ENCODE data around the gene TANGO6. TPM values are rescaled to one million over a fixed set of nuclear protein-coding genes. Genes with fewer than 3 reads are reported as not detected.
"Not testable (repeated sequence)": the region's sequence is repeated elsewhere in the genome, so short reads cannot be mapped to it uniquely, and the experiment has no call there.

TANGO6 gene
- total RNA-seq, 2 donors from 2014 or later = 23.8 to 38.4 TPM

DNA sequence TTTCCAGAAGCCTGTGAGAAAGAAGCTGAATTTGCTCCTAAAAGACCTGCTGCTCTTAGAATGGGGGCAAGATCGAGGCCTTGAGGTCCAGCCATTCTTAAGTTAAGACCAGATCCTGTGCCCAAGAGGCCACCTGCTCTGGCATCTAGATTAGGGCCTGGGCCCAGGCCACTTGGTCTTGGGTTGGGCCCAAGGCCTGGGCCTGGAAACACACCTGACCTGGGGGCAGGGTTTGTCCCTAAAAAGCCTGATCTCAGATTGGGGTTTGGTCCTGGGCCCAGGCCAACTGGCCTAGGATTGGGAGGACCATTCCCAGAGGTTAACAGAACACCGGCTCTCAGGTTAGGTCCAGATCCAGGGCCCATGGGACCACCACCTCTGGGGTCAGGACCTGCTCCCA lies 276.2 kb downstream of the TANGO6 start:
- ATAC-seq (no peak), DNase-seq (ENCODE audit: low spot score in 2 of 2) (no peak)
- H3K27ac Mint-ChIP-seq = no peak overlapping the region
- peaks cover 5 to 22% of the 10 kb centered on the region in 2 donors for H3K36me3 Mint-ChIP-seq
- H3K9me3 Mint-ChIP-seq = no peaks in the 10 kb centered on the region

DNA sequence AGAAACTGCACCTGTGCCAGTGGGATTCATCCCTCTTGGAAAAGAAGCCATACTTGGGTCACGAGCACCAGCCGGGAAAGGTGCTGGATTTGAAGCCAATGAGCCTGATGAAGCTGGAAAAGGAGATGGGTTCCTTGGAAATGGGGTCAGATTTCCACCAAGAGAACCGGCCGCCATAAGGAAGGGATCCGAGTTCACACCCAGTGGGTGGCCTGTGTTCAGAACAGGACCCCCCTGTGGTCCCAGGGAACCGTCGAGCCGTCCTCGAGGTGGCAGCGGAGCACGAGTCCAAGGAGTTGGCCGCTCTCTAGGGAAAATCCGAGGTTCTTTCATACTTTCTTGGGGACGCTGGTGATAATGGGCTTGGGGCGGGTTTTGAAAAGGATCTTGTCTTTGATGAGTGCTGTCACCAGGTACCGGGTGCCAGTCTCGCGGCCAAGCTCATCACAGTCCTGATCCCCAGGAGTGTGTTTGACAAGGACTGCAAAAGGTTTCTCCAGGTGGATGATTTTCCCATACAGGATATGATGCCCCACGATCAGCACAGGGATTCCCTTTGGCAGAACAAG lies 276.8 kb downstream of the TANGO6 start:
- DNase-seq (ENCODE audit: low spot score in 2 of 2) = no peak
- peaks cover 5 to 22% of the 10 kb centered on the region in 2 donors for H3K36me3 Mint-ChIP-seq
- H3K9me3 Mint-ChIP-seq = no peaks in the 10 kb centered on the region
- H3K27ac Mint-ChIP-seq = no peak overlapping the region
- no peak for ATAC-seq

DNA sequence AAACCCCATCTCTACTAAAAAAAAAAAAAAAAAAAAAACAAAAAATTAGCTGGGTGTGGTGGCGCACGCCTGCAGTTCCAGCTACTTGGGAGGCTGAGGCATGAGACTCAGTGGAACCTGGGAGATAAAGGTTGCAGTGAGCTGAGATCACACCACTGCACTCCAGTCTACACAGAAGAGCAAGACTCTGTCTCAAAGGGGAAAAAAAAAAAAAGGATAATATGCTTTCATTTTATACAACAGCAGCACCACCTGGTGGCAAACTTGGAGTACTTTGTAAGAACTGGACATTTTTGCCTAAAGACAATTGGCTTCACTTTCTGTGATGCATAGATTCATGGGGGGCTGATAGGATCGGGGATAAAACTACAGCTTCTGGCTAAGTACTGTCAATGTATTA lies 280.6 kb downstream of the TANGO6 start:
- H3K36me3 Mint-ChIP-seq = peaks cover 0 to 16% of the 10 kb centered on the region in 2 donors
- peak; percentile 47 to 67 for ATAC-seq
- peak in 1 of 2 donors; percentile 53 for DNase-seq (ENCODE audit: low spot score in 2 of 2)
- H3K27ac Mint-ChIP-seq = no peak overlapping the region
- no peaks in the 10 kb centered on the region for H3K9me3 Mint-ChIP-seq

DNA sequence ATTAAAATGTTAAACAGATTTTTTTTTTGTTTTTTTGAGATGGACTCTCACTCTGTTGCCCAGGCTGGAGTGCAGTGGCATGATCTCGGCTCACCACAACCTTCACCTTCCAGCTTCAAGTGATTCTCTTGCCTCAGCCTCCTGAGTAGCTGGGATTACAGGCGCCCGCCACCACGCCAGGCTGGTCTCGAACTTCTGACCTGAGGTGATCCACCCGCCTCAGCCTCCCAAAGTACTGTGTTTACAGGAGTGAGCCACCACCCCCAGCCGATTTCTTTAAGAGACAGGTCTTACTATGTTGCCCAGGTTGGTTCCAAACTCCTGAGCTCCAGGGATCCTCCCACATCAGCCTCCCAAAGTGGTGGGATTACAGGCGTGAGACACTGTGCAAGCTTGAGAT lies 281.1 kb downstream of the TANGO6 start:
- H3K27ac Mint-ChIP-seq; DNase-seq (ENCODE audit: low spot score in 2 of 2); H3K9me3 Mint-ChIP-seq; ATAC-seq: not testable (repeated sequence)
- H3K36me3 Mint-ChIP-seq = peaks cover 0 to 16% of the 10 kb centered on the region in 2 donors

DNA sequence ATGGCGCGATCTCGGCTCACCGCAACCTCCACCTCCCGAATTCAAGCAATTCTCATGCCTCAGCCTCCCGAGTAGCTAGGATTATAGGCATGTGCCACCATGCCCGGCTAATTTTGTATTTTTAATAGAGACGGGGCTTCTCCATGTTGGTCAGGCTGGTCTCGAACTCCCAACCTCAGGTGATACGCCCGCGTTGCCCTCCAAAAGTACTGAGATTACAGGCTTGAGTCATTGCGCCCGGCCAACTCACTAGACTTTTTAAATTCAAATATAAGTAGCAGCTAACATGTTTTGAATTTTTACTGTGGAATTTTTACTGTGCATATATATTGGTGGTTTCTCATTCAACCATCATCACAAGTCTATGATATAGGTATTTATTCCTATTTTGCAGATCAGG lies 281.6 kb downstream of the TANGO6 start:
- DNase-seq (ENCODE audit: low spot score in 2 of 2); ATAC-seq; H3K9me3 Mint-ChIP-seq: not testable (repeated sequence)
- Mint-ChIP-seq H3K36me3 (peaks cover 0 to 16% of the 10 kb centered on the region in 2 donors), H3K27ac (peak overlapping the region in 1 of 2 donors; percentile 17)

DNA sequence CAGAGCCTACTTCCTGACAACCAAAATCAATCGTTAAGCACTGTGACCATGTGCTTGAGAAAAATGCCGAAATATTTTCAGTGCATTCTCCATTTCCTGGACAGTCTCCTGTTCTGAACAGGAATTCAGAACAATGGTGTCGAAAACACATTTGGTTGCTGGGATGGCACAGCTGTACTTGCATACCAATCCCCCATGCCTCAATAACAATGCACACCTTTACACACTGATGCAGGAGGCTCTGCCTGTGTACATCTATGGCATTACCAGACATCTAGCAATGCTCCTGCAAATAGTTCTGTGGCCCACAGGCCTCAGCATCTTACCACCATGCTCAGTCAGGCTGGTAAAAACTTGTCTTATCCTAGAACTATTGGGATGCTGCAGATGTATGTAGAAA lies 282.9 kb downstream of the TANGO6 start:
- DNase-seq (ENCODE audit: low spot score in 2 of 2) (no peak), ATAC-seq (no peak)
- H3K9me3 Mint-ChIP-seq = no peaks in the 10 kb centered on the region
- peaks cover 3 to 11% of the 10 kb centered on the region in 2 donors for H3K36me3 Mint-ChIP-seq
- H3K27ac Mint-ChIP-seq = no peak overlapping the region

DNA sequence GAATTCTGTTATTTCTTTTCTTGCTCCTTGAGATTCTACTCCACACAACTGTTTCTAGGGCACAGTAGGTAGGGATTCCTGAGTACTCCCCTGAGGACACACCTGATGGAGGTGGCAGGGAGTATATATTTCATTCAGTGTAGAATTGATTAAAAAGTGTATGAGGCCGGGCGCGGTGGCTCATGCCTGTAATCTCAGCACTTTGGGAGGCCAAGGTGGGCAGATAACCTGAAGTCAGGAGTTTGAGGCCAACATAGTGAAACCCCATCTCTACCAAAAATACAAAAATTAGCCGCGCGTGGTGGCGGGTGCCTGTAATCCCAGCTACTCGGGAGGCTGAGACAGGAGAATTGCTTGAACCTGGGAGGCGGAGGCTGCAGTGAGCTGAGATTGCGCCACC lies 283.5 kb downstream of the TANGO6 start:
- not testable (repeated sequence) for DNase-seq (ENCODE audit: low spot score in 2 of 2); H3K9me3 Mint-ChIP-seq; H3K27ac Mint-ChIP-seq; ATAC-seq
- H3K36me3 Mint-ChIP-seq = peaks cover 9 to 16% of the 10 kb centered on the region in 2 donors

DNA sequence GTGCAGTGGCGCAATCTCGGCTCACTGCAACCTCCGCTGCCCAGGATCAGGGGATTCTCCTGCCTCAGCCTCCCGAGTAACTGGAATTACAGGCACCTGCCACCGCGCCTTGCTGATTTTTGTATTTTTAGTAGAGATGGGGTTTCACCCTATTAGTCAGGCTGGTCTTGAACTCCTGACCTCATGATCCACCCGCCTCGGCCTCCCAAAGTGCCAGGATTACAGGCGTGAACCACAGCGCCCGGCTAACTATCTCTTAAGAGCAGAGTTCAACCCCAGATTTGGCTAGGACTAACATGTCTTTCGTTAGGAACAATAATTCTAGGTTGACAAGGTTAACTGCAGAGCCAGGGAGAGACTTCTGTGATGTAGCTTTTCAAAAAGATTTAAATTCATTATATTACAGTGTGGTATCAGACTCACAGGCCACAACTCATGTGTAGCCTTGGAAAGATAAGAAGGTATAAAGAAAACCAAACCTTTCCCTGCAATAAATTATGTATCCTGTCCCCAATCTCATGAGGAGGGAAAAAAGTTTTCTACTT lies 284.7 kb downstream of the TANGO6 start:
- H3K9me3 Mint-ChIP-seq = no peaks in the 10 kb centered on the region
- DNase-seq (ENCODE audit: low spot score in 2 of 2) = no peak
- peaks cover 13 to 23% of the 10 kb centered on the region in 2 donors for H3K36me3 Mint-ChIP-seq
- ATAC-seq = no peak
- peak overlapping the region in 1 of 2 donors; percentile 5 for H3K27ac Mint-ChIP-seq

DNA sequence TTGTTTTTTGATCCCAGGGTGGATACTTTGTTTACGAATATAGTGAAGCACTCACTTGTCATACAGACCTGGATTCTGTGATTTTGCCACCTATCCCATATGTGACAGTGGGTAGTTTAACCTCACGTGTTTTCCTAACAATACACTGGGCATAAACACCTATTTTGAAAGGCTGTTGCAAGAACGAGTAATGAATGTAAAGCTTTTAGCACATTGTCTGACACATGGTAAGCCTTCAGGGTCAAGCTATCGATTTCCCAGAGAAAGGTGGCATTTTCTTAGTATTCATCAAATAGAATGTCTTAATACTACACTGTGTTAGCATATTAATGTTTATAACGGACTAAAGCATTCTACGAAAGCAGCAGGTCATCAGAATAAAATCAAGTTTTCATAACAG lies 287.1 kb downstream of the TANGO6 start:
- no peak for DNase-seq (ENCODE audit: low spot score in 2 of 2)
- ATAC-seq = no peak
- H3K36me3 Mint-ChIP-seq = peaks cover 26 to 32% of the 10 kb centered on the region in 2 donors
- H3K27ac Mint-ChIP-seq = peak overlapping the region in 1 of 2 donors; percentile 94
- no peaks in the 10 kb centered on the region for H3K9me3 Mint-ChIP-seq

DNA sequence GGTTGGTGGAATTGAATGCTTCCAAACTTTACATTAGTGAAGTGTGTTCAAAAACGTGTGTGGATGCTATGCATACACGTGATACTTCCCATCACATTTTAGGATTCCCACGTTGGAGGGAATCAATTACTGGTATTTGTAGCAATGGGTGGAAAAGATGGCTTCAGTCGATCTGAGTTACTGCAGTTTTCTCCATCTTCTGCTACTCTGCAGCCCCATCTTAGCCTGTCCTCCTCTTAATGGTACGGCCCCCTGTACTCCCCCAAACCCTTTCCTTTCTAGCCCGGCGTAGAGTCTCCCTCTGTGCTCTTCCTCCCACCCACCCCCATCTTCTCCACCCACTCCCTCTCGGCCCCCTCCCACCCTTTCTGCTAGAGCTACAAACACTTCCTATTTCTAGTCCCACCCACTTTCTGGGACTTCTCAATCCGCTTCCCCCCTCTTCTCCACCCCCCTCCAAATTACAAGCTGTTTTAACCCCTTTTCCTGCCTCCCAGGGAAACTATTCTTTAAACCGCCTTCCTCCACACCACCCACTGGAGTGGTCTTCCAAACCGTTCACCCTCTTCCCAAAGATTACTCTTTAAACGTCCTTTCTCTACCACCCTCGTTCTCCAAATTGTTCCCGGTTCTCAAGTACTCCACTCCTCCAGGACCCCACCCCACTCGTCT lies 288.0 kb downstream of the TANGO6 start:
- DNase-seq (ENCODE audit: low spot score in 2 of 2) (no peak), ATAC-seq (no peak)
- Mint-ChIP-seq H3K27ac (peak overlapping the region; percentile 94), H3K36me3 (peaks cover 26 to 32% of the 10 kb centered on the region in 2 donors), H3K9me3 (no peaks in the 10 kb centered on the region)

DNA sequence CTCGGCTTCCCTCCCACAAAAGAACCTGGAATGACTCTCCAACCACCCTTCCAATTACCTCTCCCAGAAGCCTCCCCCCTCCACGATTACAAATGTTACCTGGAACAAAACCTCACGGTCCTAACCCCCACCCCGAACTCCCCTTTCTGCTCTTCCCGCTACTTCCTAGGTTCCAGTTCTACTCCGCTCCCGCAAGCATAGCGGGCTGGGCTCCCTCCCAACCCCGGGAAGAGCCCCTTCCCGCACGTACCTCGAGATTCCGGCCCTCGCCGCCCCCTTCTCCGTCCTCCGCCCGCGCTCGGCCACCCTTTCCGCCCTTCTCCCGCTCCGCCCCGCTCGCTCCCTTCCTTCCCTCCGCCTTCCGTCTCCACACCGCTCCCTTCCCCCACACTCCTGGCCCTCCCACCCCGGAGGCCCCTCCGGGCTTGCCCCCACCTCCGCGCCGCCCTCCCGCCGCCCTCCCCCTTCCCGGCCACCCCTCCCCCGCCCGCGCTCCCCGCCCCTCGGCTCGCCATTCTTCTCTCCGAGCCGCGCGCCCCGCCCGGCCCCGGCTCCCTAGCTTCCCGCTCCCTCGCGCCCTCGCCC lies 288.6 kb downstream of the TANGO6 start:
- no peaks in the 10 kb centered on the region for H3K9me3 Mint-ChIP-seq
- peaks cover 26 to 32% of the 10 kb centered on the region in 2 donors for H3K36me3 Mint-ChIP-seq
- H3K27ac Mint-ChIP-seq = peak overlapping the region; percentile 94
- ATAC-seq (peak; percentile 46 to 65), DNase-seq (ENCODE audit: low spot score in 2 of 2) (peak in 1 of 2 donors; percentile 67)

DNA sequence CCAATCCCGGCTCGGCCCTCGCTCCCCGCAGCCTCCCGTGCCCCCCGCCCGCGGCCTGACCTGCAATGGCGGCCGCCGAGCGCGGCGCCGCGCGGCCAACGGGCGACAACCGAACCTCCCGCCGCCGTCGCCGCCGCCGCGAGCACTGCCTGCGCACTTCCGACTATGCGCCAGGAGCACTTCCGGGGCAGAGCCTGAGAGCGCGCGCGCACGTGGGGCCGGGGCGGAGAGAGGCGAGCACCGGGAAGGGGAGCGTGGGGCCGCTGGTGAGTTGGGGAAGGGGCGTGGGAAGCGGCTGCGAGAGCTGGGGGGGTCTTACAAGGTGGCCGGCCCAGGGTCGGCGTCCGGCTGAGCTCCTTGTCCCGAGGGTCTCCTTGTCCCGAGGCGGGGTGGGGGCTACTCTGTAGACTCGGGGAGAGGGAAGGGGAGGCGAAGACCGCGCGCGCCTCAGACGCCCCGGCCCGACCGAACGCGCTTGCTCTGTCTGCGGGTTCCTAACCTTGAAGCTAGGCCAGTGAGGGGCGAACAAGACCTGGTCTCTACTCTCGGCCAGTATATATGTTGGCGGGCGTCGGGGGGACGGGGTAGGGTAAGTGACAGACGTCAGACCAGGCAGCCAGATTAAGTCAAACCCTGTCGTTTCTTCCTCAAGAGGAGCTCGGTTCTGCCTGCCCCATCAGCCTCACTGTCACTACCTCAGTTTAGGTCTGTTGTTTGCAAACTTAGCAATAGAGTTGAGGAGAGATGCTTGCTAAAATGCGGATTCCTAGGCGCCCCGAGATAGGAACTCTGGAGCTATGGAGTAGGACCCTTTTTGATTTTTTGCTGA lies 289.3 kb downstream of the TANGO6 start, which contains the start of the genes CHTF8 and UTP4:
CHTF8 (minus strand) TSS at position 165 of the 829 bp plus-strand sequence. CDS start 11,130 bp downstream, outside the sequence.
UTP4 (plus strand) TSS at position 226 of the 829 bp plus-strand sequence. CDS start 811 bp downstream, outside the sequence.
- Mint-ChIP-seq H3K27ac (peak within 1 kb of the TSS; percentile 94 to 96), H3K9me3 (no peaks in the 10 kb centered on the region), H3K36me3 (peaks cover 31% of the 10 kb centered on the region in 2 donors)
- ATAC-seq = peak; percentile 97 to 98
- DNase-seq (ENCODE audit: low spot score in 2 of 2) = peak; percentile 89 to 90

DNA sequence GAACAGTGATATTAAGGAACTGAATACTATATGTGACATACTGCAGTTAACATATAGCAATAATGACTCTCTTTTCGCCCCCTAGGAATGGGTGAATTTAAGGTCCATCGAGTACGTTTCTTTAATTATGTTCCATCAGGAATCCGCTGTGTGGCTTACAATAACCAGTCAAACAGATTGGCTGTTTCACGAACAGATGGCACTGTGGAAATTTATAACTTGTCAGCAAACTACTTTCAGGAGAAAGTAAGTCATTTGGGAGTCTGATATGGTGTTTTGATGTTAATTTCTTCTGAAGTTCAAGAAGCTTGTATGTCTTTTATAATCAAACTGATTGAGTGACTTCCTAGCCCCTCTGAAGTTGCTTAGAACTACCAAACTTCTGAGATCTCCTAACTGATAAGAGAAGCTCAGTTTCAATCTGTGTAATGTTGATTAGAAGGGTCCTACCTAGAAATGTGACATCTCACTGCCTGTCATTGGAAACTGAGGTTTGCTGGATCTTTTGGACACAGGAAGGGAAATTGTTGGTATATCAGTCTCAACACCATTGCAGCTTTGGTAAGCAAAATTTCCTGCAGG lies 290.1 kb downstream of the TANGO6 start:
- peaks cover 32 to 33% of the 10 kb centered on the region in 2 donors for H3K36me3 Mint-ChIP-seq
- ATAC-seq = no peak
- DNase-seq (ENCODE audit: low spot score in 2 of 2) = no peak
- H3K27ac Mint-ChIP-seq = peak overlapping the region; percentile 94 to 96
- no peaks in the 10 kb centered on the region for H3K9me3 Mint-ChIP-seq

All from activated naive CD4-positive, alpha-beta T cell treated with anti-CD3 and anti-CD28 coated beads, Interleukin-2, amount 50 U/mL, for 72 hours (primary cell).